Neural progenitor cell (in vitro differentiated cells): ENCODE measurements around the gene WWOX.

ENCODE experiments used
- EZH2 ChIP-seq: fragments of 200-600 bp; sonication (generic); IDR thresholded peaks from 2 replicates; pipeline ENCODE4 v1.6.1; 2017; ENCODE audit warnings: antibody characterized with exemption, mild to moderate bottlenecking, moderate library complexity
- EZH2phosphoT487 ChIP-seq: fragments of 200-600 bp; sonication (generic); IDR thresholded peaks from 2 replicates; pipeline ENCODE4 v1.6.1; 2017; ENCODE audit warnings: antibody characterized with exemption
- TF ChIP-seq, protein P1 (sequence below): fragments of 200-600 bp; sonication (generic); IDR thresholded peaks from 2 replicates; pipeline ENCODE4 v1.5.1; 2017; ENCODE audit warnings: antibody characterized with exemption, mild to moderate bottlenecking

DNA sequence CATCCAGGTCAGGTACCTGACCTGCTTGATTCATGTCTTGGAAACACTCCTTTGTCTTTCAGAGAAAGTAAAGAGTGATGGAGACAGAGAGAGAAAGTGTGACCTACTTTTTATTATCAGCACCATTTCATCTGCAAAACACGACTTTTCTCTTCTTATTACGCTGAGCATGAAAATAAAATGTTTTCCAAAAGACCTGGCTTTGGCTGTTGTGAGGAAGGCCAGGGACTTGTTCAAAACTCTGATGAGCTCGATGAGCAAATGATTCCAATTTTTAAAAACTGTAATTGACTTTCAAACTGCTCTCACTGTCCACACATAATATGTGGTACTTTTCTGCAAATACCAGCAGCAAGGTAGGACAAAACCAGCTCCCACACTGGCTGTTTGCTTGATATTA, 821.2 kb downstream of the WWOX start:
- TF ChIP-seq, protein P1, sequence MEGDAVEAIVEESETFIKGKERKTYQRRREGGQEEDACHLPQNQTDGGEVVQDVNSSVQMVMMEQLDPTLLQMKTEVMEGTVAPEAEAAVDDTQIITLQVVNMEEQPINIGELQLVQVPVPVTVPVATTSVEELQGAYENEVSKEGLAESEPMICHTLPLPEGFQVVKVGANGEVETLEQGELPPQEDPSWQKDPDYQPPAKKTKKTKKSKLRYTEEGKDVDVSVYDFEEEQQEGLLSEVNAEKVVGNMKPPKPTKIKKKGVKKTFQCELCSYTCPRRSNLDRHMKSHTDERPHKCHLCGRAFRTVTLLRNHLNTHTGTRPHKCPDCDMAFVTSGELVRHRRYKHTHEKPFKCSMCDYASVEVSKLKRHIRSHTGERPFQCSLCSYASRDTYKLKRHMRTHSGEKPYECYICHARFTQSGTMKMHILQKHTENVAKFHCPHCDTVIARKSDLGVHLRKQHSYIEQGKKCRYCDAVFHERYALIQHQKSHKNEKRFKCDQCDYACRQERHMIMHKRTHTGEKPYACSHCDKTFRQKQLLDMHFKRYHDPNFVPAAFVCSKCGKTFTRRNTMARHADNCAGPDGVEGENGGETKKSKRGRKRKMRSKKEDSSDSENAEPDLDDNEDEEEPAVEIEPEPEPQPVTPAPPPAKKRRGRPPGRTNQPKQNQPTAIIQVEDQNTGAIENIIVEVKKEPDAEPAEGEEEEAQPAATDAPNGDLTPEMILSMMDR, result no peak
- TF ChIP-seq EZH2 (no peak), EZH2phosphoT487 (no peak)
